Metanephros (tissue), 1 donor: ENCODE results near the gene DUSP3. TPM values are rescaled to one million over a fixed set of nuclear protein-coding genes. Genes with fewer than 3 reads are reported as not detected.

Source experiments
- total RNA-seq: library from RNA; depleted of rRNA; stranded (reverse); fragments of >200 nt; gene quantifications from one replicate; pipeline ENCODE4 v1.2.3, GENCODE V29; 2014

Gene DUSP3
- total RNA-seq, result 50.0 TPM

GRCh38 chr17:43778337-43779144 lies at the start of gene DUSP3:
Gene DUSP3 (minus strand): TSS chr17:43778977. CDS start chr17:43778924, 53 bp downstream.

DNA sequence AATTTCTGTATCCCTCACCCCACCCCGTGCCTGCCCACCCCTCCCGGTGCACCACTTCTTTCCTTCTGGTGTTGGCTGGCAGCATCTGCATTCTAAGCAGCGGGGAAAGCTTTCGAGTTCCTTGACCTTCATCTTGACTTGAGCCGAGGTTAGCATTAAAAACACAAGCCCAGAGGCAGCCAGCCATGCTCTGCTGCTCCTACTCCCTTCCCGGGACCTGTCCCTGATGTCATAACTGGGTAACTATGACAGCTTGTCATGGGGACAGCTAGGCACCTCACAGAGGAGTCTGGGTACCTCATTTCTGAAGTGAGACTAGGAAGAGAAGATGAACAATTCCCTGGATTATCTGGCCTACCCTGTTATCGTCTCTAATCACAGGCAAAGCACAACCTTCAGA lies 1.4 kb upstream of the DUSP3 start, which contains the start of gene CFAP97D1:
Gene CFAP97D1 (plus strand): TSS at position 301 of the 400 bp plus-strand sequence. CDS start 28 bp downstream, at position 329.

DNA sequence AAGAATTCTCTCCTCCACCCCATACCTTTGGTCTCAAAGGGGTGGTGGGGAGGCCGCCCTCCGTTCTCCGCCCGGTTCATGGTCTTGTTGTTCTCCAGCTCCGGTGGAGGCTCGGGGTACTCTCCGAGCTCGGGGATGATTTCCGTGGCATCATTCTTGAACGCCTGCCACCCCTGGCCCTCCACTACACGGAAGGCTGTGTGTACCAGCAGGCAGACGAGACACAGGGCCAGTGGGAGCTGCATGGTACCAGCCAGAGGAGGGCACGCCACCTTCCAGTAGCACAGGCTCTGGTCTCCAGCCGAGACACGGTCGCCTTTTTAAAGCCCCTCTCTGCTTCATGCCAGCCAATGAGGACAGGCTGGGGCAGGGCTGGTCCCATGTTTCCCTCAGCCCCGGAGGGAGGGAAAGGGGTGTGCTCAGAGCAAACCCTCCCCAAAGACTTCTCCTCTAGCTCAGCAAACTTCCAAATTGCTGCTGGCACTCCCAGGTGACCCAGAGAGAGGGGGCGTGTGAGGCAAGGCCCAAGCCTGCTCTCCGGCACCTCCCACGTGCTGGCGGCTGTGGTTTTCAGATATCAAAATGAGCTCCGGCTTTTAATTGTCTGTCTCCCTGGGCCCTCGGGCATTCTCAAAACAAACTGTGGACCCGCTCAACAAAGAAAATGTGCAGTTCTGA lies 20.1 kb downstream of the DUSP3 start, which contains the start of gene SOST:
Gene SOST (minus strand): TSS at position 295 of the 678 bp plus-strand sequence. CDS start 50 bp downstream, at position 245.

Other genes starting within 250 kb of the DUSP3 start
- 12.1 TPM for gene ETV4, start 232.6 kb downstream of the DUSP3 start, total RNA-seq
- 9.7 TPM for gene MEOX1, start 117.1 kb downstream of the DUSP3 start, total RNA-seq
- gene SOST, start 20.2 kb downstream of the DUSP3 start, total RNA-seq, result 12.2 TPM
- gene CFAP97D1, start 1.5 kb upstream of the DUSP3 start, total RNA-seq, result not detected
- gene MPP3, start 54.2 kb upstream of the DUSP3 start, total RNA-seq, result 10.0 TPM
- gene CD300LG, start 68.2 kb upstream of the DUSP3 start, total RNA-seq, result 1.2 TPM
- gene MPP2, start 128.6 kb upstream of the DUSP3 start, total RNA-seq, result 4.6 TPM
- not detected for gene PPY, start 163.5 kb upstream of the DUSP3 start, total RNA-seq
- gene PYY, start 175.0 kb upstream of the DUSP3 start, total RNA-seq, result not detected
- gene NAGS, start 225.6 kb upstream of the DUSP3 start, total RNA-seq, result 8.9 TPM
- 46.5 TPM for gene TMEM101, start 236.0 kb upstream of the DUSP3 start, total RNA-seq